Upper lobe of left lung (tissue), 4 donors: ENCODE data around the gene NUP210L.
"Not testable (repeated sequence)": the region's sequence is repeated elsewhere in the genome, so short reads cannot be mapped to it uniquely, and the experiment has no call there.

Source experiments
- CTCF ChIP-seq, 6 experiments: fragments of 450-650 bp in 4 of 6; fragments of 200-600 bp in 2 of 6; sonication (generic) in 2 of 6; IDR thresholded peaks; one replicate each; pipeline ENCODE4 v1.5.1; 2016 to 2019; ENCODE audit warnings: antibody characterized with exemption in 6 of 6
- POLR2AphosphoS5 ChIP-seq, 2 donors: sonication (generic); formaldehyde crosslinking; IDR thresholded peaks; one replicate each; pipeline ENCODE4 v1.5.1; 2017; ENCODE audit warnings: antibody characterized with exemption in 2 of 2

- TF ChIP-seq POLR2AphosphoS5, CTCF (IDR thresholded peaks at IDR 0.05): not testable (repeated sequence)
These were observed 71.8 kb downstream of the NUP210L start for GRCh38 chr1:154083057-154083456.
